AG09319 (cell line): ENCODE measurements around the gene LINC00305.

Source experiments
- DNase-seq: peaks from one replicate; pipeline ENCODE4 v3.0.0-alpha.2; 2010; ENCODE audit warnings: low read depth; ENCODE audit errors: extremely low read depth
- TF ChIP-seq, protein P1 (sequence below): IDR thresholded peaks from 2 replicates; pipeline ENCODE4 v1.5.1; 2011; ENCODE audit warnings: low read depth, mild to moderate bottlenecking, inconsistent platforms, low read length, moderate library complexity

LINC00305 gene

DNA sequence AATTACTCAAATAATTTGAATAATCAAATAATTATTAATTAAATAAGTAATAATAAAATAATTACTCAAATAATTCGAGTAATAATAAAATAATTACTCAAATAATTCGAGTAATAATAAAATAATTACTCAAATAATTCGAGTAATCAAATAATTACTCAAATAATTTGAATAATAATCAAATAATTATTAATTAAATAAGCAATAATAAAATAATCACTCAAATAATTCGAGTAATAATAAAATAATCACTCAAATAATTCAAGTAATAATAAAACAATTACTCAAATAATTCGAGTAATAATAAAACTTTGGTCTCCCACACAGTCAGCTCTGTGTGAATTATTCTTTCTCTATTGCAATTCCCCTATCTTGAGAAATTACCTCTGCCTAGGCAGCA is 30.0 kb upstream of the LINC00305 start:
- DNase-seq, result no peak
- TF ChIP-seq, protein P1, sequence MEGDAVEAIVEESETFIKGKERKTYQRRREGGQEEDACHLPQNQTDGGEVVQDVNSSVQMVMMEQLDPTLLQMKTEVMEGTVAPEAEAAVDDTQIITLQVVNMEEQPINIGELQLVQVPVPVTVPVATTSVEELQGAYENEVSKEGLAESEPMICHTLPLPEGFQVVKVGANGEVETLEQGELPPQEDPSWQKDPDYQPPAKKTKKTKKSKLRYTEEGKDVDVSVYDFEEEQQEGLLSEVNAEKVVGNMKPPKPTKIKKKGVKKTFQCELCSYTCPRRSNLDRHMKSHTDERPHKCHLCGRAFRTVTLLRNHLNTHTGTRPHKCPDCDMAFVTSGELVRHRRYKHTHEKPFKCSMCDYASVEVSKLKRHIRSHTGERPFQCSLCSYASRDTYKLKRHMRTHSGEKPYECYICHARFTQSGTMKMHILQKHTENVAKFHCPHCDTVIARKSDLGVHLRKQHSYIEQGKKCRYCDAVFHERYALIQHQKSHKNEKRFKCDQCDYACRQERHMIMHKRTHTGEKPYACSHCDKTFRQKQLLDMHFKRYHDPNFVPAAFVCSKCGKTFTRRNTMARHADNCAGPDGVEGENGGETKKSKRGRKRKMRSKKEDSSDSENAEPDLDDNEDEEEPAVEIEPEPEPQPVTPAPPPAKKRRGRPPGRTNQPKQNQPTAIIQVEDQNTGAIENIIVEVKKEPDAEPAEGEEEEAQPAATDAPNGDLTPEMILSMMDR, result no peak

DNA sequence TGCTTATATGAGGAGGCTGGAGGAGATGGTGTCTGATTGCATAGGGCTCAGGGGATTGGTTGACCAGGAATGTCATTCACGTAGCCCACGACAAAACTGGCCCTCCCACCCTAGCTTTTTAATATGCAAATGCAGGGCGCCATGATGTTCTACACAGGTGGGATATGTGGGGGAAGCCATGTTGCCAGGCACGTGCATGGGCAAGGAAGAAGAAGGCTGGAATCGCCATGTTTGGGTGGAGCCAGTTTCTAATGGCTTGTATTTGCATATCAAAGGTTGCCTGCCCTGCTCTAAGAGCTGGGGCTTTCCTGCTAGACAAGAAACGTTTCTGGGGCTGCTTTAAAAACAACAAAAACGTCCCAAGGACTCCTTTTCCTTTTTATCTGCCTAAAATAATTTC is 26.5 kb upstream of the LINC00305 start:
- TF ChIP-seq, protein P1, result no peak
- no peak for DNase-seq

DNA sequence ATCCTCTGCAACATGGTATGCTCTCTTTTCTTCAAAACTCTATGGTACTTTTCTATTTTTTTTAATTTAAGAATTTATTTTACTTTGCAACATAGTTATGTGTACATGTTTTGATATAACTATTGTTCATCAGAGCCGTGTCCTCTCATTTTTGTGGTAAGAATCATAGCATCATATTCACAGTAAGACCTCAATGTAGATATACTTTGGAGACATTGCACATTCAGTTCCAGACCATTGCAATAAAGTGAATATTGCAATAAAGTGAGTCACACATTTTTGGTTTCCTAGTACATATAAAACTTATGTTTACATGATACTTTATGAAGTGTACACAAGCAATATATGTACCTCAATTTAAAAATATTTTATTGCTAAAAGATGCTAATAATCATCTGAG is 22.7 kb upstream of the LINC00305 start:
- TF ChIP-seq, protein P1, result no peak
- no peak for DNase-seq

DNA sequence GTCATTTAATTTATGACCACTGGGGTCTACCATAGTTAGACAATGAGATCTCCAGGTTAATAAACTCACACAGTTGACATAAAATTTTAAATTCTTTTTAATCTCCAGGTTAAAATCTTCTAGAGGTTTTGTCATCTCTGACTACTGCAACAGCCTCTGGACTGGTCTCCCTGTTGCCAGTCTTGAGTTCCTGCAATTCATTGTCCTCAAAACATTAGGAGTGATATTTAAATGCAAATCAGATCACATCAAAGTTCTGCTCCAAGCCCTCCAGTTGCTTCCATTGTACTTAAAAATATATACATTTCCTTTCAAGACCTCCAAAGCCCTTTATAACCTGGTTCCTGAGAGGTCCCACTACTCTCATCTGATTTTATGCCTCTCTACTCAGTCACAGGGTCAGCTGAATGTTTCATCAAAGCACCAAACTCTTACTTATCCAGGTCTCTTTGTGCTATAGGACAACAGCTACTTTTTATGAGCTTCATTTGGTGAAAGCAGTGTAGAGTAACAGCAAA is 18.6 kb upstream of the LINC00305 start:
- DNase-seq, result no peak
- TF ChIP-seq, protein P1, result no peak

DNA sequence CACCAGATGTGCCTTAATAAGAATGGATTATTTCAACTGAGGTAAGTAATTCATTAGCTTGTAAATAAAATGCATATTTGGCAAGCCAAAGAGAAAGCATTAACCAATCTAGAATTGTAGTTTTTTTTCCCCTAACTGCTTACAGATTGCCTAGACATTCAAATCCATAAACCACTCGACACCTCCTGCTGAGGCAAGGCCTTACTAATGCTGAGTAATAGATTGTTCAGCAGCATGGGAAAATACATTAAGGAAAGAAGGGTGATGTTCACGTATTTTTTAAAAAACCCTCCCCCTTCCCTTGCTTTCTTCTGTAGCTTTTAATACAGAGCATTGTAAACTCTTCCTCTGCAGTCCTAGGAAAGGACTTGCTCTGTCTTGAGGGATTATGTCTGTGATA is 17.0 kb upstream of the LINC00305 start:
- TF ChIP-seq, protein P1, result no peak
- no peak for DNase-seq

DNA sequence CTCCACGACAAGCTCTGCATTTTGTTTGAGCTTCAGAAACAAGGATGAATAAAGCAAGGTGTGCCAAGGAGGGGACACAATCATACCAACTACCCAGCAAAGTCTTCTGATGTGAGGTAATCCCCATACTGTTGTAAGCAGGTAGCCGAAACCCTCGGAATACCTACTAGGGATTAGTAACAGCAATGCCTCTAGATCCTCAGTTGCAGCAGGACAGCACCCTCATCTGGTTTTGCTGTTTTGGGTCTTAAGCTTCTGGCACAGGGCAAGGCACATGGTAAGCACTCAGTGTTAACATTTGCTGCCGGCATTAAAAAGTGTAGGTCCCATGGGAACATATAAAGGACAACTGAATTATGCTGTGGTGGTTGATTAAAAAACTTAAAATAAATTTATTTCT is 16.0 kb upstream of the LINC00305 start:
- no peak for DNase-seq
- TF ChIP-seq, protein P1, result no peak

DNA sequence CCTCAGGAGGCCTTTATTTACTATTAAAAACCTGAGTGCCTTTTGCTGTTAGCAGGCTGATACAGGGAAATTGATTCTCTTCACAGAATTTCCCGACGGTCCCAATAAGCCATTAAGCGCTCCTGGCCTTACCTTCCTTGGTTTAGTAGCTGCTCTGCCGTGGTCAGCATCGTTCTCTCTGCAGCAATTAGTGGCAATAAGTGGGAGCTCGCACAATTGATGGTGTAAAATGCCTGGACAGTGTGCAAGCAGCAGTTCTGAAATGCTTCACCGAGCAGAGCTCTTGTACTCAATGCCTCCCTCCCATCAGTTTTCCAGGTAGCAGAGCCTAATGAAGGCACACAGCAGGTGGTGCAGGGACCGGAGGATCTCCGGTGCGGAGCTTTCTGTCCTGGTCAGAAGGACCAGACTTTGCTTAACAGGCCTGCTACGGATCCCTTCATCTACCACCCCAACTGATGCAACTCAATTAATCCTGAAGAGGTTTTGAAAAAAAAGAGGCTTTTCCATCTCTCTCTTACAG is 1.1 kb upstream of the LINC00305 start:
- TF ChIP-seq, protein P1, result no peak
- DNase-seq, result no peak
